ACC112 (cell line): ENCODE measurements around the gene SGIP1.
A peak's percentile ranks its signal among the peaks of the same experiment; 100 is the strongest.

Source experiments
- H2AFZ ChIP-seq: fragments of 200-600 bp; sonication (generic); one replicate; pipeline ENCODE4 v1.6.0; 2017; ENCODE audit warnings: antibody characterized with exemption, low read length; ENCODE audit not compliant: unreplicated experiment
- H3K27ac ChIP-seq: fragments of 200-600 bp; sonication (generic); 2 replicates; pipeline ENCODE4 v1.5.1; 2014; ENCODE audit warnings: low read depth, mild to moderate bottlenecking, antibody characterized with exemption, low read length, moderate library complexity
- H3K27me3 ChIP-seq: fragments of 200-600 bp; sonication (generic); 2 replicates; pipeline ENCODE4 v1.6.1; 2014; ENCODE audit warnings: mild to moderate bottlenecking, antibody characterized with exemption, low read length, moderate library complexity, mixed read lengths; ENCODE audit not compliant: insufficient read depth
- H3K36me3 ChIP-seq: fragments of 200-600 bp; sonication (generic); 2 replicates; pipeline ENCODE4 v1.6.1; 2016; ENCODE audit warnings: mild to moderate bottlenecking, antibody characterized with exemption, low read length, moderate library complexity, mixed read lengths; ENCODE audit not compliant: insufficient read depth
- H3K4me1 ChIP-seq: fragments of 200-600 bp; sonication (generic); one replicate; pipeline ENCODE4 v1.6.1; 2016; ENCODE audit warnings: low read length, mixed read lengths; ENCODE audit not compliant: insufficient read depth, unreplicated experiment, control insufficient read depth
- H3K4me3 ChIP-seq: fragments of 200-600 bp; sonication (generic); 2 replicates; pipeline ENCODE4 v1.5.1; 2014; ENCODE audit warnings: mild to moderate bottlenecking, low read depth, low read length
- H3K79me2 ChIP-seq: fragments of 200-600 bp; sonication (generic); one replicate; pipeline ENCODE4 v1.6.0; 2016; ENCODE audit warnings: low read length; ENCODE audit not compliant: control insufficient read depth, unreplicated experiment, insufficient read depth

The SGIP1 gene

GRCh38 chr1:66768965-66769364 lies 235.0 kb downstream of the SGIP1 start:
- Histone ChIP-seq H3K4me1 (no peaks in the 10 kb centered on the region), H3K27ac (no peak overlapping the region), H3K36me3 (no peaks in the 10 kb centered on the region), H2AFZ (no peak overlapping the region), H3K4me3 (no peak overlapping the region), H3K27me3 (no peaks in the 10 kb centered on the region), H3K79me2 (no peaks in the 10 kb centered on the region)

- Histone ChIP-seq H3K79me2 (no peaks in the 10 kb centered on the region), H3K4me1 (no peaks in the 10 kb centered on the region), H3K36me3 (no peaks in the 10 kb centered on the region), H3K27ac (no peak overlapping the region), H3K27me3 (no peaks in the 10 kb centered on the region), H2AFZ (no peak overlapping the region), H3K4me3 (peak overlapping the region; percentile 68)
Measured at GRCh38 chr1:66769512-66770229, 235.7 kb downstream of the SGIP1 start.

- Histone ChIP-seq H3K36me3 (no peaks in the 10 kb centered on the region), H3K27ac (no peak overlapping the region), H3K4me3 (peak overlapping the region; percentile 68), H2AFZ (peak overlapping the region; percentile 30), H3K79me2 (no peaks in the 10 kb centered on the region), H3K27me3 (no peaks in the 10 kb centered on the region), H3K4me1 (no peaks in the 10 kb centered on the region)
Measured at GRCh38 chr1:66770240-66770639, 236.3 kb downstream of the SGIP1 start.

- no peaks in the 10 kb centered on the region for H3K27me3 ChIP-seq
- H2AFZ ChIP-seq, result peak overlapping the region; percentile 30
- H3K79me2 ChIP-seq, result no peaks in the 10 kb centered on the region
- no peak overlapping the region for H3K4me3 ChIP-seq
- no peaks in the 10 kb centered on the region for H3K36me3 ChIP-seq
- no peaks in the 10 kb centered on the region for H3K4me1 ChIP-seq
- H3K27ac ChIP-seq, result no peak overlapping the region
Measured at GRCh38 chr1:66770694-66771093, 236.7 kb downstream of the SGIP1 start.

- Histone ChIP-seq H3K4me1 (peaks cover 5% of the 10 kb centered on the region), H3K4me3 (no peak overlapping the region), H3K36me3 (no peaks in the 10 kb centered on the region), H3K27me3 (no peaks in the 10 kb centered on the region), H3K27ac (no peak overlapping the region), H2AFZ (no peak overlapping the region), H3K79me2 (no peaks in the 10 kb centered on the region)
Measured at GRCh38 chr1:66773227-66773626, 239.3 kb downstream of the SGIP1 start.

GRCh38 chr1:66774438-66774837 lies 240.5 kb downstream of the SGIP1 start:
- Histone ChIP-seq H3K27ac (no peak overlapping the region), H3K27me3 (no peaks in the 10 kb centered on the region), H3K36me3 (no peaks in the 10 kb centered on the region), H3K4me1 (peaks cover 9% of the 10 kb centered on the region), H3K4me3 (no peak overlapping the region), H3K79me2 (no peaks in the 10 kb centered on the region), H2AFZ (no peak overlapping the region)

- H3K4me3 ChIP-seq, result no peak overlapping the region
- no peaks in the 10 kb centered on the region for H3K36me3 ChIP-seq
- peaks cover 9% of the 10 kb centered on the region for H3K4me1 ChIP-seq
- H3K27ac ChIP-seq, result no peak overlapping the region
- no peaks in the 10 kb centered on the region for H3K27me3 ChIP-seq
- no peak overlapping the region for H2AFZ ChIP-seq
- no peaks in the 10 kb centered on the region for H3K79me2 ChIP-seq
Measured at GRCh38 chr1:66775646-66776045, 241.7 kb downstream of the SGIP1 start.

GRCh38 chr1:66777831-66778230 lies 243.9 kb downstream of the SGIP1 start:
- Histone ChIP-seq H3K27me3 (no peaks in the 10 kb centered on the region), H2AFZ (peak overlapping the region; percentile 58), H3K4me1 (peaks cover 9% of the 10 kb centered on the region), H3K27ac (no peak overlapping the region), H3K36me3 (no peaks in the 10 kb centered on the region), H3K4me3 (peak overlapping the region; percentile 60), H3K79me2 (no peaks in the 10 kb centered on the region)

- H2AFZ ChIP-seq, result peak overlapping the region; percentile 58
- H3K4me1 ChIP-seq, result peaks cover 9% of the 10 kb centered on the region
- H3K4me3 ChIP-seq, result peak overlapping the region; percentile 60
- H3K27ac ChIP-seq, result no peak overlapping the region
- no peaks in the 10 kb centered on the region for H3K27me3 ChIP-seq
- no peaks in the 10 kb centered on the region for H3K79me2 ChIP-seq
- H3K36me3 ChIP-seq, result no peaks in the 10 kb centered on the region
Measured at GRCh38 chr1:66778266-66778665, 244.3 kb downstream of the SGIP1 start.

GRCh38 chr1:66778969-66779368 lies 245.0 kb downstream of the SGIP1 start:
- H3K4me3 ChIP-seq, result peak overlapping the region; percentile 60
- H2AFZ ChIP-seq, result peak overlapping the region; percentile 58
- H3K27me3 ChIP-seq, result no peaks in the 10 kb centered on the region
- peaks cover 9% of the 10 kb centered on the region for H3K4me1 ChIP-seq
- no peaks in the 10 kb centered on the region for H3K36me3 ChIP-seq
- no peaks in the 10 kb centered on the region for H3K79me2 ChIP-seq
- no peak overlapping the region for H3K27ac ChIP-seq

- Histone ChIP-seq H3K27me3 (no peaks in the 10 kb centered on the region), H3K36me3 (no peaks in the 10 kb centered on the region), H3K79me2 (no peaks in the 10 kb centered on the region), H2AFZ (peak overlapping the region; percentile 58), H3K4me3 (peak overlapping the region; percentile 60; the same call in 1 of the 2 replicates), H3K4me1 (peaks cover 9% of the 10 kb centered on the region), H3K27ac (no peak overlapping the region)
Measured at GRCh38 chr1:66779475-66780078, 245.6 kb downstream of the SGIP1 start.
